A673 (cell line): ENCODE results near the gene FCHSD2. TPM values are rescaled to one million over a fixed set of nuclear protein-coding genes. Genes with fewer than 3 reads are reported as not detected.

Experiments used
- BruUV-seq: library from RNA; stranded (reverse); fragments of 400-500 nt; replicated peaks from 2 replicates; lab custom pipeline; 2021; lab: Mats Ljungman, UMichigan
- CTCF ChIA-PET: fragments of 300-600 bp; sonication (Branson Sonifier 250); formaldehyde crosslinking; loops from one replicate; lab custom pipeline; 2022; ENCODE audit warnings: antibody characterized with exemption; lab: Charles Lee
- POLR2A ChIA-PET: fragments of 300-600 bp; sonication (Branson Sonifier 250); formaldehyde crosslinking; loops from one replicate; lab custom pipeline; 2022; ENCODE audit warnings: antibody characterized with exemption; ENCODE audit not compliant: low non-redundant PET; lab: Charles Lee
- DNase-seq: peaks from one replicate; pipeline ENCODE4 v3.0.0-alpha.2; 2015; ENCODE audit warnings: low spot score
- H3K27ac ChIP-seq: fragments of 200-600 bp; sonication (generic); 2 replicates; pipeline ENCODE4 v1.5.1; 2016; ENCODE audit warnings: mixed run types, low read depth, mild to moderate bottlenecking, mixed read lengths, antibody characterized with exemption, low read length; ENCODE audit not compliant: poor library complexity, severe bottlenecking
- H3K27me3 ChIP-seq: fragments of 200-600 bp; sonication (generic); replicated peaks from 2 replicates; pipeline ENCODE4 v1.6.1; 2017; ENCODE audit warnings: mixed run types, low read depth, mild to moderate bottlenecking, mixed read lengths, antibody characterized with exemption, low read length; ENCODE audit not compliant: insufficient read depth, poor library complexity
- H3K36me3 ChIP-seq: fragments of 200-600 bp; sonication (generic); 2 replicates; pipeline ENCODE4 v1.6.1; 2016; ENCODE audit warnings: mixed run types, mild to moderate bottlenecking, mixed read lengths, antibody characterized with exemption, low read length; ENCODE audit not compliant: insufficient read depth, poor library complexity, severe bottlenecking
- H3K4me1 ChIP-seq: fragments of 200-600 bp; sonication (generic); 2 replicates; pipeline ENCODE4 v1.6.1; 2017; ENCODE audit warnings: mixed run types, mild to moderate bottlenecking, mixed read lengths, antibody characterized with exemption, low read length; ENCODE audit not compliant: insufficient read depth, poor library complexity, severe bottlenecking
- H3K4me3 ChIP-seq: fragments of 200-600 bp; sonication (generic); 2 replicates; pipeline ENCODE4 v1.5.1; 2016; ENCODE audit warnings: low read depth, mixed run types, mild to moderate bottlenecking, mixed read lengths, low read length; ENCODE audit not compliant: poor library complexity, severe bottlenecking
- H3K9me3 ChIP-seq: fragments of 200-600 bp; sonication (generic); 2 replicates; pipeline ENCODE4 v1.6.1; 2016; ENCODE audit warnings: mixed run types, low read depth, mild to moderate bottlenecking, mixed read lengths, antibody characterized with exemption, low read length; ENCODE audit not compliant: poor library complexity, severe bottlenecking
- CTCF ChIP-seq: fragments of 300-800, 200-600 bp; sonication (generic); conservative IDR thresholded peaks from 2 replicates; pipeline ENCODE4 v1.5.1; 2017; ENCODE audit warnings: low read depth, mild to moderate bottlenecking, antibody characterized with exemption, low read length, moderate library complexity, mixed read lengths
- EZH2 ChIP-seq: fragments of 200-600 bp; sonication (generic); IDR thresholded peaks from 2 replicates; pipeline ENCODE4 v1.6.1; 2017; ENCODE audit warnings: borderline replicate concordance, low read depth, mild to moderate bottlenecking, mixed read lengths, antibody characterized with exemption, low read length; ENCODE audit not compliant: poor library complexity, severe bottlenecking
- intact Hi-C: fragments of 100-400 bp; cut with micrococcal nuclease; formaldehyde crosslinking; loops from one replicate; pipeline ENCODE4 v1.10.0; 2022; ENCODE audit not compliant: unreplicated experiment
- total RNA-seq: library from RNA; stranded (reverse); gene quantifications from 2 replicates; pipeline ENCODE4 v1.2.3, GENCODE V29; 2021

Gene FCHSD2
- total RNA-seq, 1 experiment from 2014 or later = 44.7 TPM

GRCh38 chr11:72876147-72876546, 266.0 kb downstream of the FCHSD2 start:
- BruUV-seq = no TSS peak
- intact Hi-C loops = no loop called here

GRCh38 chr11:72875736-72876135, 266.4 kb downstream of the FCHSD2 start:
- DNase-seq = no peak
- Histone ChIP-seq H3K4me1 (no peaks in the 10 kb centered on the region), H3K9me3 (no peaks in the 10 kb centered on the region), H3K27ac (no peak overlapping the region), H3K36me3 (no peaks in the 10 kb centered on the region), H3K27me3 (no peaks in the 10 kb centered on the region), H3K4me3 (no peak overlapping the region)
- TF ChIP-seq CTCF (no peak), EZH2 (no peak)
- intact Hi-C loops = no loop called here
- ChIA-PET CTCF (no interaction called here), POLR2A (no interaction called here)
- no TSS peak for BruUV-seq

More at GRCh38 chr11:72876147-72876546, 266.0 kb downstream of the FCHSD2 start:
- H3K4me3 ChIP-seq = no peak overlapping the region
- H3K9me3 ChIP-seq = no peaks in the 10 kb centered on the region
- CTCF ChIA-PET = no interaction called here
- no peaks in the 10 kb centered on the region for H3K27me3 ChIP-seq
- no peaks in the 10 kb centered on the region for H3K4me1 ChIP-seq
- H3K36me3 ChIP-seq = no peaks in the 10 kb centered on the region
- no peak overlapping the region for H3K27ac ChIP-seq
- POLR2A ChIA-PET = no interaction called here
- TF ChIP-seq CTCF (no peak), EZH2 (no peak)
- no peak for DNase-seq

- no peak for TF ChIP-seq CTCF
- no peak for TF ChIP-seq EZH2
- ChIA-PET CTCF (no interaction called here), POLR2A (no interaction called here)
- intact Hi-C loops = no loop called here
- no TSS peak for BruUV-seq
- H3K4me3 ChIP-seq = no peak overlapping the region
- no peaks in the 10 kb centered on the region for H3K27me3 ChIP-seq
- no peak for DNase-seq
- H3K27ac ChIP-seq = no peak overlapping the region
- H3K9me3 ChIP-seq = no peaks in the 10 kb centered on the region
- H3K4me1 ChIP-seq = no peaks in the 10 kb centered on the region
- H3K36me3 ChIP-seq = no peaks in the 10 kb centered on the region
Measured at GRCh38 chr11:72872012-72872411, 270.1 kb downstream of the FCHSD2 start.
